Glomerular endothelial cell (primary cell): ENCODE results near the gene ARL10. TPM values are rescaled to one million over a fixed set of nuclear protein-coding genes. Genes with fewer than 3 reads are reported as not detected.
"Not testable (repeated sequence)": the region's sequence is repeated elsewhere in the genome, so short reads cannot be mapped to it uniquely, and the experiment has no call there.

Source experiments
- DNase-seq: peaks from one replicate; pipeline ENCODE4 v3.0.0-alpha.2; 2011; ENCODE audit warnings: low read depth, low spot score; ENCODE audit errors: extremely low read depth
- total RNA-seq: library from RNA; depleted of rRNA; stranded (reverse); fragments of >200 nt; gene quantifications from 2 replicates; pipeline ENCODE4 v1.2.3, GENCODE V29; 2015

Gene ARL10
- total RNA-seq, 1 donor from 2014 or later, result 21.6 TPM

DNA sequence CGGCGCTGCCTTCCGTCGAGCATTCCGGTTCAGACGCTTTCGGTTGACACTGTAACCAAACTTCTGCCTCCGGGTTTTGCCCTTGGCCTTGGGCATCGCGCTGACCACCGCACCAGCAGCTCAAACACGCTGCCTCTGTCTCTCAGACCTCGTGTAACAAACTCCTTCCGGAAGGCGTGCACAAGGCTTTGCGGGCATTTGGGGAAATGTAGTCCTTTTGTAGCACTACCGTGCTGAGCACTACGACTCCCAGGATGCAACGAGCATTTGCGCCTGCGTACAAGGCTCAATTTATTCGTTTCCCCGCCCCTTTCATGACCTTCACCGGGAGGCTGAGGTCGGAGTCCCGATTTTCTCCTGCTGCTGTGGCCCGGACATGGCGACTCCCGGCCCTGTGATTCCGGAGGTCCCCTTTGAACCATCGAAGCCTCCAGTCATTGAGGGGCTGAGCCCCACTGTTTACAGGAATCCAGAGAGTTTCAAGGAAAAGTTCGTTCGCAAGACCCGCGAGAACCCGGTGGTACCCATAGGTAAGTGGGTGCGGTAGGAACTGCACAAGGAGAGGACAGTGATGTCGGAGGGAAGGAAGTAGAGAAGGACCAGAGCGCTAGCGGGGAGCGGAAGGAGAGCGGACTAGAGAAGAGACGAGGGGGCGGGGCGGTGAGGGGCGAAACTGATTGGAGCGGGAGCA, 23.3 kb downstream of the ARL10 start, which contains the start of the genes HIGD2A and NOP16:
TSS of gene HIGD2A (plus strand) at position 308 of the 691 bp plus-strand sequence. CDS start at position 377, 69 bp downstream.
TSS of gene NOP16 (minus strand) at position 155 of the 691 bp plus-strand sequence. CDS start at position 96, 59 bp downstream.
- DNase-seq, result peak; percentile 94

DNA sequence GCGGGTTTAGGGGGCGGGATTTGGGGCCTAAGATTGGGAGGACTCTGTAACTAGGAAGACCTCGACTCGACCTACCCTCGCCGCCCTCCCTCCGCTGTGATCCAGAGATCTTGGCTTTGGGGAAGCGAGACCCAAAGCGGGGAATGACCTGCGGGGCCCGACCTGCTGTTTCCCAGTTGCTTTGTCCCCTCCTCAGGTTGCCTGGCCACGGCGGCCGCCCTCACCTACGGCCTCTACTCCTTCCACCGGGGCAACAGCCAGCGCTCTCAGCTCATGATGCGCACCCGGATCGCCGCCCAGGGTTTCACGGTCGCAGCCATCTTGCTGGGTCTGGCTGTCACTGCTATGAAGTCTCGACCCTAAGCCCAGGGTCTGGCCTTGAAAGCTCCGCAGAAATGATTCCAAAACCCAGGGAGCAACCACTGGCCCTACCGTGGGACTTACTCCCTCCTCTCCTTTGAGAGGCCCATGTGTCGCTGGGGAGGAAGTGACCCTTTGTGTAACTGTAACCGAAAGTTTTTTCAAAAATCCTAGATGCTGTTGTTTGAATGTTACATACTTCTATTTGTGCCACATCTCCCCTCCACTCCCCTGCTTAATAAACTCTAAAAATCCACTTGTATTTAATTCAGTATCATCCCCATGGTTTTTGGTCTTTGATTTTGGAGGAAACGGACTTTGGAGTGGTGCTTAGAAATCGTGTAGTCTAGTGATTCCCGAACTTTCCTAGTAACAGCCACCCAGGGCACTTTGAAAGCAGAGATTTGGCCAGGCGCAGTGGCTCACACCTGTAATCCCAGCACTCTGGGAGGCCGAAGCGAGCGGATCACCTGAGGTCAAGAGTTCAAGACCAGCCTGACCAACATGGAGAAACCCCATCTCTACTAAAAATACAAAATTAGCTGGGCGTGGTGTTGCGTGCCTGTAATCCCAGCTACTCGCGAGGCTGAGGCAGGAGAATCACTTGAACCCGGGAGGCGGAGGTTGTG, 24.1 kb downstream of the ARL10 start:
- peak; percentile 20 for DNase-seq

DNA sequence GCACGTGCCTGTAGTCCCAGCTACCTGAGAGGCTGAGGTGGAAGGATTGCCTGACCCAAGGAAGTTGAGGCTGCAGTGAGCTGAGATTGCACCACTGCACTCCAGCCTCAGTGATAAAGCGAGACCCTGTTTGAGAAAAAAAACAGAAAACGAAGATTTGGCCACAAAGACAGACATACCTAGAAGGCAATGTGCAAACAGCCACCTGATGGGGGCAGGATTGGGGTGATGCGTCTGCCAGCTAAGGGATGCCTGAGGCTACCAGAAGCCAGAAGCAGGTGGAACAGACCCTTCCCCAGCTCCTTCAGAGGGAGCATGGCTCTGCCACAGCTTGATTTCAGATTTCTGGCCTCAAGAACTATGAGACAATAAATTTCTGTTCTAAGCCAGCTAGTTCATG, 26.2 kb downstream of the ARL10 start:
- no peak for DNase-seq

DNA sequence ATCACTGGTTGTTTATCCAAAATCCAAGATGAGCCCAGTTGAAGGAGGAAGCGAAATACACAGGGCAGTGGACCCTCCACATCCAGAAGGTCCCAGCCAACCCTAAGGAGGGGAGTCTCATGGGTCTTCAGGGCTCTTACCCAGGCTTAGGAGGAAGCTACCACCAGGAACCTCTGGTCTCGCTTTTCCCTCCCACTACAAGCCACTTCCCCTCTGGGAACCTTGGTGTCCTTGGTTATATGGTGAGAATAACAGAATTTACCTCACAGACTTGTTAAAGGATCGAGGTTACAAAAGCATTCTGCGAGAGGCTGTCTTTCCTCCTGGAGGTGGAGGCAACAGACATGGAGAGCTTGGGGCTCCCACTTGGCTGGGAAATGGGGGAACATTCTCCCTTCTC, 26.7 kb downstream of the ARL10 start:
- DNase-seq, result no peak

DNA sequence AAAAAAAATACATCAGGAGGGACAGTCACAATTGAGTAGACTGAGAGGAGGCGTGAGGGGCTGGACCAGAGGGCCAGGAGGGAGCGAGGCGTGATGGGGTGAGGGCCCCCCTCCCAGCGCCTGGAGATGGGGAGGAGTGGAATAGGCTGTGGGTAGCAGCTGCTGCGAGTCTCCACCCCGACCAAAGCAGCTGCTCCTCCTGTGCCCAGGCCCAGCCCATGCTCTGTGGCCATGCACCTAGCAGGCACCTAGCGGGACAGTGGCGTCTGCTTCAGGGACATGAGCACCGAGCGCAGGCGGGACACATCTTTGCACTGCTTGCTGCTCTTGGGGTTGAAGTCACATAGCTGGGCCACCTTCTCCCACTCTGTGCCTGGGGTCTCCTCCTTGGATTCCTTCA, 27.2 kb downstream of the ARL10 start:
- DNase-seq, result no peak

DNA sequence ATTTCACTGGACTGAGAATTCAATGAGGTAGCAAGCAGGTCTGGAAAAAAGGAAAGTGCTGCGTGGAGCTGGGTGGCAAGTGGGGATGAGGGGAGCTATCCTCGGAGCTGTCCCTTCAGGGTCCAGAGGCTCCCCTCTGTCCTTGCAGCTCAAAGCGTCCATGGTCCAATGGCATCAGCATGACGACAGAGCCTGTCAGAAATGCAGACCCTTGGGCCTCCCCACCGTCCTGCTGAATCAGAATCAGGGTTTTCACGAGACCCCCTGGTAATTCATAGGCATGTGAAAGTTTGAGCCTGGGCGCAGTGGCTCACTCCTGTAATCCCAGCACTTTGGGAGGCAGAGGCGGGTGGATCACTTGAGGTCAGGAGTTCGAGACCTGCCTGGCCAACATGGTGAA, 28.8 kb downstream of the ARL10 start:
- no peak for DNase-seq

DNA sequence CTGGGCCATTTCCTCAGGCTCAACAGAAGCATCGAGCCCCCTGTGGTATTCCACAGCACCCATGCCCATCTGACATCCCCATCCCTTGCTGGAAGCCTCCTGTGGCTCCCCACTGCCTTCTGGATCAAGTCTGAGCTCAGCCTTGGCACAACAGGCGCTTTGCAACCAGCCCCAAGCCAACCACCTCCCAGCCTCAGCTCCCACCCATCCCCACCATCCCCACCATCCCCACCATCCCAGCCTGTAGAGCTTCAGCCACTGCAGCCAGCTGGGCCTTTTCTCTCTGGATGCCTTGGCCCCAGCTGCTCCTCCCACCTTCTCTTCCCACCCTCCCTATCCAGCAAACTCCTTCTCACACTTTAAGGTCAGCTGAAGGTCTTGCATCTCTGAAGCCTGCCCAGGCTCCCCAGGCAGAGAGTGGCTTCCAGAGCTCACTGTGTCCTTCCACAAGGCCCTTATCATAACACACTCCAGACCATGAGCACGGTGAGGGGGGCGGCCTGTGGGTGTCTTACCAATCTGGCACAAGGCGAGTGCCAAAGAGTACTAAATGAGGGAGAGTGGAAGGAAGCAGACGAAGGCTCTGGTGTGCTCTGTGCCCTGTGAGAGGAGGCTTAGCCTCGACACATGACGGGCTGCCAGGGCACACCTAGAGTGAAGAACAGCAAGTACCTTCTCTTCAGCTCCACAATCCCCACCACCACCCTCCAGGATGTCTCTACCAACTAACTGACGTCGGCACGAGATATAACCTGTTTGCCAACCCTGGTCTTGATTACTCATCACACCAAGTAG, 29.8 kb downstream of the ARL10 start:
- DNase-seq, result no peak

DNA sequence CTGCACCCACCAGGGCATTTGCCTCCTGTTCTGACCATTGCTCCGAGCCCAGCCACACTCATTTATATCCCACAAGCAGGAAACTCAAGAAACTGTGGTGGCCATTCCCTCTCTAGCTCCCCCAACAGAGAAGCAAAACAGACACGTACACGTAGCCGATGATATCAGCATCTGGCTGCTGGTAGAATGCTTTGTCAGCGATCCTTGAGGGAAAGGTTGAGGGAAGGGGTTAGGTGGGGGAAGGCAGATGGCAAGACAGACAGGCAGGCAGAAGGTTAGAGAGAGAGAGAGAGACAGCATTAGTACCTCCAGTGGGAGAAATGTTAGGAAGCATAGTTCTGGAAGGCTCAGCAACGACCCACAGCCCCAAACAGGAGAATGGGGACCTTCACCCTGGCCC, 31.0 kb downstream of the ARL10 start:
- no peak for DNase-seq

DNA sequence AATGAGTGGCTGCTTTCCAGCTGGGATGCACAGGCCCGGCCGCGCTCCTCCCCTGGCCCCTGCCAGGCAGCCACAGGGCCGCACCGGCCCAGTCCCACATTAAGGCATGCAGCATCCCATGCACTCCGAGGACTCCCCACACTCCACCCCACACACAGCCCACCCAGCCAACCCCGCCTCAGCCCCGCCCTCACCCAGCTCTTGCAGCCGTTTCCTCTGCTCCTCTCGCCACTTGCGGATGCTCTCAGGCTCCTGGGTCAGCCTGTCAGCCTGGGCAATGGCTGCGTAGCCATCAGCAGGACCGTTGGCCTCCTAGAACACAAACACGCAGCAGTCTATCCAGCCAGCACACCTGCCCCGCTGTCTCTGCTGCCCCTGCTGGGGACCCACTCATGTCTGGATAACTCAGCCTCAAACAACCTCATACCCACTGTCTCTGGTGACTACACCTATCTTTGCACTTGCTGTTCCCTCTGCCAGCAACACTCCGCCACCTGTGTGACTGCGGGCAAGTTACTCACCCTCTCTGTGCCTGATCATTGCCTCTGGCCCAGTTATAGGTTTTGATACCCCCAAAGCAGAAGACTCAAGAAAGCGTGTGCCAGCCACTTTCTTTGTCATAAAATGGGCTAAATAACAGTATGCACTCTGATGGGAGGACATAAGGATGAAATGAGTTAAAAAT, 32.6 kb downstream of the ARL10 start:
- no peak for DNase-seq

DNA sequence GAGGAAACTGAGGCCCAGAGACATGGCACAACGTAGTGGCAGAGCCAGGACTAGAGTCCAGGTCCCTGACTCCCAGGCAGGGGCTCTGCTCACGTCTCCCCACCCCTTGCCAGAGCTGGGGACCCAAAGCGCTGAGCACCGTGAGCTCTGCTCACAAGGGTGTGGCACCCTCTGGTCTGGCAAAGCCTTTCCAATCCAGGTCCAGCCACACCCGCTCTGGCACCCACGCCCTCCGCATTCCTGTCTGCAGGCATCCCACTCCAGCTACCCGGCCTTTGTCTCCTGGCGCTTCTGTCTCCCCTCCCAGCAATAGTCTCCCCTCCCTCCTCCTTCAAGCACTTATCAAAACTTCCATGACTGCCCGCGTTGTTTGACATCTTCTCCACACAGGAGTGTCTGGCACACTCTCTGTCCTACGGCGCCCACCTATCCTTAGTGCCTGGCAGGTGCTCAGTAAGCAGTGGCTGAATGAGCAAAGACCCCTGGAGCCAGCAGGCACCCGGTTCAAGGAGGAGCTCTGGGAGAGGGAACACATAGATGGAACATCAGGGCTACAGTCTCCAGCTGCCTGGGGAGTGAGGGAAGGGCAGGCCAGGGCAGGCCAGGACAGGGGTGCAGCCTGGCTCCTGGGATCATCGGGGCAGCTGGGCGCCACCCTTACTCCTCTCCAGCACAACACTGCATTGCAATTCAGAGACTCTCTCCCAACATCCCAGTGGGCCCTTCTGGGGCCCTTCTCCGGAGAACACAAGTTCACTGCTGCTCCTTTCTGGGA, 35.3 kb downstream of the ARL10 start:
- DNase-seq, result no peak

DNA sequence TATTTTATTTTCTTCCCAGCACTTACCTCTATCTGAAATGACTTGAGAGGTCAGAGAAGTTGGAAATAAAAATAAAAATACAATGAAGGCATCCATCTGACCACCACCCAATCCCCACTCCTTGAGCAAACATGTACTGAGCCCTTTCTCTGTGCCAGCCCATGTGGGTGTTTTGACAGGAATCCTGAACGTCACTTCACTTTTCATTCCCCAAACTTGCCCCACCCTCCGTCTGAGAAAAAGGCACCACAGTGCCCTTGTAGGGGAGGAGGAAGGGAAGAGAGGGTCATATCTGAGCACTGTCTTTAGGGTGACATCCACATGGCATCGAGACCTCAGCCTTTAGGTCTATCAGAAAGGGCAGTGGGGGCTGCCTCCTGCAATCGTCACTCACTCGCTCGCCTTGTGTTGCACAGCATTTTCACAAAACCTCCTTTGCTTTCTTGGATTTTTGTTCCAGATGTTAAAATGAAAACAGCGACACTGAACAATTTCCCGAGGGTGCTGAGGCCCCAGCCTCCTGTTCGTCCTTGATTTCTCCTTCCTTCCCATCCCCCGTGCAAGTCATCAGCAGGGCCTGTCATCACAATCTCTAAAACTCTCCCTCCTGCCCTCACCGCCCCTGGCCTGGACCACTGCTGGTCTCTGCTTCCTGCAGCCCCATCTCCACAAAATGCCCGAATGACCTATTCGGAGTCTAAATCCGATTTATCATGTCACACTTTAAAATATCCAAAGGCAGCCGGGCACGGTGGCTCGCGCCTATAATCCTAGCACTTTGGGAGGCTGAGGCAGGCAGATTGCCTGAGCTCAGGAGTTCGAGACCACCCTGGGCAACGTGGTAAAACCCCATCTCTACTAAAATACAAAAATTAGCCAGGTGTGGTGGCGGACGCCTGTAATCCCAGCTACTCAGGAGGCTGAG, 36.3 kb downstream of the ARL10 start:
- DNase-seq, result no peak

DNA sequence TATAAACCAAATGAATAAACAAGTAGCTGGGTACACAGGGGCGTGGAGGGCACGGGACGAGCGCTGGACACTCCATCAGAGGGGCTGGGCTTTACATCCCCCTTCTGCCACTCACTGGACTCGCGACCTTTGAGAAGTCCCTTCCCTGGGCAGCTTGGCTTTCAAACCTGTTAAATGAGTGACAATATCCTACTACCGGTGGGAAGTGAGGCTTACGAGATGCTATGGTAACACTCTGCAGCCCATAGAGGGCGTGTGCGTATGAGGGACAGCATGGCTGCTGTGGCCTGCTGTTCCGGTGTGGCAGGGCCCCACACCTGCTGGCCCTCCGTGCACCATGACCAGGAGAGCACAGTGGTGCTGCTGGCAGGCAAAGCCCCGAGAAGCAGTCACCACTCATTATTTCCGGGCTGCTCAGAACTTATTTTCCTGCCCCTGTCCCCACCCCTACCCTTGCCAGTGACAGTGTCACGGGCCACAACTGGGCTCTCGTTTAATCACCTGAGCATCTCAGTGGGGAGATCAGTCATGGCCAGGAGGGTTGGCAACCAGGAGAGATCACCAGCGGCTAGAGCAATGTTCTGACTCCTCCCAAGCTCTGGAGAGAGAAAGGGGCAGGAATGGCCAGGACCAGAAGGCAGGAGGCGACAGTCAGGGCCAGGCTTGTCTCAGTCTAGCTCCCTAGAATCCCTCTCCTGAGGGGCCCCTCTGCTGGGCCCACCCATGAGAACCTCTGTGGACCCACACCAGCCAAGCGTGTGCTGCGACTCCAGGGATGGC, 40.6 kb downstream of the ARL10 start:
- no peak for DNase-seq

DNA sequence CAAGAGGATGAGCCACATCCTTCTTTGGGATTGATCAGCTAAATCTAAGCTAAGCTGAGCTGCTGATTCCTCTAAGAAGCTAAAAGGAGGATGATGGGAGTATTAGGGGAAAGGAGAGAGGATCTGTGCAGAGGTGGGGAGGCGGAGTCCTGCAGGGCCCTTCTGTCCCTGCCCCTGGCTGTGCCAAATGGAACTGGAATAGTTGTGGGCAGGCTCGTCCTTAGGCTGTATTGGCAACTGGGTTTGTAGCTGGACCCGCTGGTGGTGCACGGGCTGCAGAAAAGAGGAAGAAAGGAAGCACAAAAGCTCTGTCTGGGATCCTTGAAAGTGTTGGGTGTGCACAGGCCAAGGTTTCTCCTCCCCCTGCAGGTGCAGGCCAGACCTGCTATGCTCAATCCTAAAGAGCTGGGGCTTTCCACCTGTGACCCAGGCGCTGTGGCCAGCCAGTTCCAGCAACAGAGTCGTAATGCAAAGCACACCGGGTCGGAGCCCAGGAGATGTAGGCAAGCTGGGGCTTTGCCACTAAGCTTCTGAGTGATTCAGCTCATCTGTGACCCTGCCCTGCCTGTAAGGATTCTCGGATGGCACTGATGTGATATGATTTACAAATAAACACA, 41.3 kb downstream of the ARL10 start:
- DNase-seq, result no peak

DNA sequence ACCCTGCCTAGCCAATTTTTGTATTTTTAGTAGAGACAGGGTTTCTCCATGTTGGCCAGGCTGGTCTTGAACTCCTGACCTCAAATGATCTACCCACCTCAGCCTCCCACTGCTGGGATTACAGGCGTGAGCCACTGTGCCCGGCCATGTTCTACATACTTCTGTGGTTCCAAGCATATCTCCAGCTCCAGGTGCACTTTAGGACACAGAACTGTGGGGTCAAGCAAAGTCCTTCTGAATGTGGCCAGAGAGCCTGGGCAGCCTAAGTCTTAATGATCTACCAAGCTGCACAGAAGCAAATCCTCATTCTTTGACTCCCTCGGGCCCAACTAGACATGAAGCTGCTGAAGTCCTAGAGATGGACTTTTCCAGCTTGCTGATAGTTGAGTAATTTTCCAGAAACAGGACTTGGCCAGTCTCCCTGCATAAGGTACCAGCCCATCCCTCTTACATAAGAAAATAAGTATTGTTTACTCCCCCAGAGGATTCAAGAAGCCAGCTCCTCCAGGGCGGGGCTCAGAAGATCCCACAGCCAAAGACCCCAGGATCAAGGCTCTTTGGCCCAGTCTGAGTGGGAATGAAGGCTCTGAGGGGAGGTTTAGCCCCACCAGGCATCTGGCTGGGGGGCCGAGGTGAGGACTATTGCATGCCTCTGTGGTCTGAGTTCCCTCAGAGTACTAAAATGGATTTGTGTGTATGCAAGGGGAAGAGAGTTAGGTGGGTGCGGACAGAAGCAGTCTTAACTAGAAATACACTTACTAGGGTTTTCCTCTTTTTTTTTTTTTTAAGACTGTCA, 42.4 kb downstream of the ARL10 start:
- no peak for DNase-seq

DNA sequence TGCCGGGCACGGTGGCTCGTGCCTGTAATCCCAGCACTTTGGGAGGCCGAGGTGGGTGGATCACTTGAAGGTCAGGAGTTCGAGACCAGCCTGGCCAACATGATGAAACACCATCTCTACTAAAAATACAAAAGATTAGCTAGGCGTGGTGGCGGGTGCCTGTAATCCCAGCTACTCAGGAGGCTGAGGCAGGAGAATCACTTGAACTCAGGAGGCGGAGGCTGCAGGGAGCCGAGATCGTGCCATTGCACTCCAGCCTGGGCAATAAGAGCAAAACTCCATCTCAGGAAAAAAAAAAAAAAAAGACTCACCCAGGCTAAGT, 42.9 kb downstream of the ARL10 start:
- not testable (repeated sequence) for DNase-seq

DNA sequence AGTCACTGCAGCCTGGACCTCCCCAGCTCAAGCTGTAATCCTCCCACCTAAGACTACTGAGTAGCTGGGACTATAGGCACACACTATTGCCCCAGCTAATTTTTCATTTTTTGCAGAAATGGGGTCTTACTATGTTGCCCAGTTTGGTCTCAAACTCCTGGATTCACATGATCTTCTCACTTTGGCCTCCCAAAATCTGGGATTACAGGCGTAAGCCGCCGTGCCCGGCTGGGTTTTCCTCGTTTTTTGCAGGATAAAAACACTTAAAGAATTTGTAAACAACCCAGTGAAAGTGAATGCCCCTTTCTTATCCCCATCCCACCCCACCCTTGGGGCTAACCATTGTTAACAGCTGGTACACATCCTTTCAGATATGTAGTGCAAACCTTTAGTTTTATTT, 43.3 kb downstream of the ARL10 start:
- no peak for DNase-seq

DNA sequence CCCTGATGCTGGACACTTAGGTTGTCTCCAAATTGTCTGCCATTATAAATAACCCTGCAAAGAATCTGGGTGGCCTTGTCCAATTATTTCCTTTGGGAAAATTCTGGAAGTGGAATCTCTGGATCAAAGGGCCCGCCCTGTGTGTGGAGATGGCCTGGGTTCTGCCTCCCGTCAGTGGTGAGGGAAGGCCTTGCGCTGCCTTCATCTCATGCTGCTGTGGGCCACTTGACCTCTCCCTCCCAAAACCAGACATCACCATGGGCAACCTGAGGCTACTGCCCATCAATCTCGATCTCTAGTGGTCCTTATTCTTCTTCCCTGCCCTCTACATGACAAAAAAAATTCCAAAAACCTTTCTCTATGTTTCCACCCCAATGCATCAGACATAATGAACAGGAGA, 44.5 kb downstream of the ARL10 start:
- DNase-seq, result no peak
